ENCODE measurements around the gene CAMSAP3.

- TF ChIP-seq CTCF (IDR thresholded peaks at IDR 0.05) = no peak
- no peak for TF ChIP-seq POLR2A (IDR thresholded peaks at IDR 0.05)
Observed at GRCh38 chr19:7550169-7550770, 45.4 kb upstream of the CAMSAP3 start.
